Natural killer cell treated with Interleukin-12 subunit alpha and Interleukin-12 subunit beta and Interleukin-15 and Interleukin-18, amount 100 ng/mL, for 72 hours (primary cell): Measurements from ENCODE around the gene BIRC5. TPM values are rescaled to one million over a fixed set of nuclear protein-coding genes. Genes with fewer than 3 reads are reported as not detected.
"Not testable (repeated sequence)": the region's sequence is repeated elsewhere in the genome, so short reads cannot be mapped to it uniquely, and the experiment has no call there.

ENCODE experiments used
- ATAC-seq, 2 donors: fragments of 150-1000 bp; cut with Tn5 transposase in 1 of 2; sonication (Bioruptor Pico), chemical (Tn5 transposase) in 1 of 2; 2 replicates each; pipeline ENCODE4 v1.10.0; 2021
- DNase-seq: peaks from one replicate; pipeline ENCODE4 v3.0.0; 2022; ENCODE audit warnings: low spot score
- H3K27ac Mint-ChIP-seq, 2 donors: 1 replicate in 1 of 2; 2 replicates in 1 of 2; pipeline ENCODE4 v1.8.0; 2022; ENCODE audit warnings: mixed read lengths in 2 of 2, mild to moderate bottlenecking in 1 of 2, moderate library complexity in 1 of 2
- H3K27me3 Mint-ChIP-seq, 2 donors: 1 replicate in 1 of 2; 2 replicates in 1 of 2; pipeline ENCODE4 v1.8.0; 2022; ENCODE audit warnings: mixed read lengths in 2 of 2
- H3K36me3 Mint-ChIP-seq: one replicate; pipeline ENCODE4 v1.8.0; 2022; ENCODE audit warnings: mixed read lengths
- H3K4me1 Mint-ChIP-seq, 2 donors: 1 replicate in 1 of 2; 2 replicates in 1 of 2; pipeline ENCODE4 v1.8.0; 2022; ENCODE audit warnings: low read depth in 2 of 2, mixed read lengths in 2 of 2, mild to moderate bottlenecking in 1 of 2
- H3K4me3 Mint-ChIP-seq: one replicate; pipeline ENCODE4 v1.8.0; 2022; ENCODE audit warnings: mixed read lengths
- H3K9me3 Mint-ChIP-seq: 2 replicates; pipeline ENCODE4 v1.8.0; 2022; ENCODE audit warnings: mixed read lengths
- total RNA-seq, 2 donors: library from RNA; stranded (reverse); gene quantifications; one replicate each; pipeline ENCODE4 v1.2.3, GENCODE V29; 2022

The BIRC5 gene
- 100 to 1,000 TPM in 1 of 2 donors, 10 to 100 TPM in 1; 42.4 to 100 TPM for total RNA-seq

- peak within 1 kb of the TSS in 1 of 2 donors; percentile 61 for H3K27ac Mint-ChIP-seq
- DNase-seq = peak; percentile 93
- H3K9me3 Mint-ChIP-seq = no peaks in the 10 kb centered on the region
- no peaks in the 10 kb centered on the region for H3K4me1 Mint-ChIP-seq
- no peaks in the 10 kb centered on the region for H3K36me3 Mint-ChIP-seq
- H3K27me3 Mint-ChIP-seq = no peaks in the 10 kb centered on the region
- H3K4me3 Mint-ChIP-seq = peak within 1 kb of the TSS; percentile 92
- ATAC-seq = peak; percentile 100
Measured at GRCh38 chr17:78214016-78214705, at the start of gene BIRC5. BIRC5 (plus strand) TSS chr17:78214253; CDS start chr17:78214317, 64 bp downstream.

GRCh38 chr17:78164748-78165607 lies 49.1 kb upstream of the BIRC5 start:
- Mint-ChIP-seq H3K9me3 (no peaks in the 10 kb centered on the region), H3K4me1 (peaks cover 0 to 2% of the 10 kb centered on the region in 2 donors), H3K27ac (no peak overlapping the region), H3K27me3 (no peaks in the 10 kb centered on the region), H3K36me3 (no peaks in the 10 kb centered on the region), H3K4me3 (no peak overlapping the region)
- no peak for ATAC-seq
- DNase-seq = no peak

GRCh38 chr17:78166416-78166815 lies 47.6 kb upstream of the BIRC5 start:
- DNase-seq (no peak), ATAC-seq (no peak)
- Mint-ChIP-seq H3K4me1 (peaks cover 10% of the 10 kb centered on the region in 2 donors), H3K36me3 (no peaks in the 10 kb centered on the region), H3K27me3 (no peaks in the 10 kb centered on the region), H3K9me3 (no peaks in the 10 kb centered on the region), H3K27ac (no peak overlapping the region), H3K4me3 (no peak overlapping the region)

- Mint-ChIP-seq H3K27ac (peak within 1 kb of the TSS in 1 of 2 donors; percentile 63), H3K36me3 (no peaks in the 10 kb centered on the region), H3K27me3 (no peaks in the 10 kb centered on the region), H3K4me1 (peaks cover 27 to 28% of the 10 kb centered on the region in 2 donors), H3K4me3 (peak within 1 kb of the TSS; percentile 53), H3K9me3 (no peaks in the 10 kb centered on the region)
- peak; percentile 91 to 94 for ATAC-seq
- peak; percentile 91 for DNase-seq
Measured at GRCh38 chr17:78168242-78168902, 45.7 kb upstream of the BIRC5 start, which contains the start of gene SYNGR2. SYNGR2 (plus strand) TSS chr17:78168581; CDS start chr17:78168617, 36 bp downstream.

GRCh38 chr17:78168903-78169793 lies 44.9 kb upstream of the BIRC5 start:
- H3K27me3 Mint-ChIP-seq = no peaks in the 10 kb centered on the region
- DNase-seq = no peak
- peak; percentile 36 to 43 for ATAC-seq
- H3K4me1 Mint-ChIP-seq = peaks cover 35 to 36% of the 10 kb centered on the region in 2 donors
- no peaks in the 10 kb centered on the region for H3K9me3 Mint-ChIP-seq
- H3K36me3 Mint-ChIP-seq = peaks cover 6% of the 10 kb centered on the region
- H3K4me3 Mint-ChIP-seq = peak overlapping the region; percentile 50
- no peak overlapping the region for H3K27ac Mint-ChIP-seq

GRCh38 chr17:78170692-78171590 lies 43.1 kb upstream of the BIRC5 start:
- H3K36me3 Mint-ChIP-seq = peaks cover 6% of the 10 kb centered on the region
- no peak for DNase-seq
- no peak for ATAC-seq
- no peaks in the 10 kb centered on the region for H3K9me3 Mint-ChIP-seq
- peak overlapping the region in 1 of 2 donors; percentile 77 for H3K27ac Mint-ChIP-seq
- peaks cover 37 to 38% of the 10 kb centered on the region in 2 donors for H3K4me1 Mint-ChIP-seq
- H3K4me3 Mint-ChIP-seq = peak overlapping the region; percentile 42
- no peaks in the 10 kb centered on the region for H3K27me3 Mint-ChIP-seq

- not testable (repeated sequence) for ATAC-seq, H3K36me3 Mint-ChIP-seq, DNase-seq, H3K9me3 Mint-ChIP-seq, H3K27me3 Mint-ChIP-seq
- Mint-ChIP-seq H3K27ac (peak overlapping the region; percentile 70 to 77), H3K4me1 (peaks cover 38 to 41% of the 10 kb centered on the region in 2 donors), H3K4me3 (peak overlapping the region; percentile 47)
Measured at GRCh38 chr17:78171591-78172248, 42.3 kb upstream of the BIRC5 start.

- Mint-ChIP-seq H3K27ac (peak overlapping the region; percentile 70 to 77), H3K9me3 (no peaks in the 10 kb centered on the region), H3K4me1 (peaks cover 38 to 39% of the 10 kb centered on the region in 2 donors), H3K36me3 (peaks cover 6% of the 10 kb centered on the region), H3K27me3 (no peaks in the 10 kb centered on the region), H3K4me3 (peak overlapping the region; percentile 47)
- no peak for ATAC-seq
- no peak for DNase-seq
Measured at GRCh38 chr17:78172249-78173051, 41.6 kb upstream of the BIRC5 start.

- Mint-ChIP-seq H3K27ac (peak overlapping the region; percentile 70 to 77), H3K4me3 (peak overlapping the region; percentile 58), H3K4me1 (peaks cover 38 to 39% of the 10 kb centered on the region in 2 donors), H3K9me3 (no peaks in the 10 kb centered on the region), H3K27me3 (no peaks in the 10 kb centered on the region), H3K36me3 (peaks cover 6% of the 10 kb centered on the region)
- no peak for DNase-seq
- ATAC-seq = peak in 1 of 2 donors; percentile 54
Measured at GRCh38 chr17:78173097-78173715, 40.8 kb upstream of the BIRC5 start.

- Mint-ChIP-seq H3K36me3 (peaks cover 6% of the 10 kb centered on the region), H3K27me3 (no peaks in the 10 kb centered on the region), H3K9me3 (no peaks in the 10 kb centered on the region), H3K4me1 (peaks cover 38 to 42% of the 10 kb centered on the region in 2 donors), H3K27ac (peak overlapping the region in 1 of 2 donors; percentile 77), H3K4me3 (no peak overlapping the region)
- no peak for DNase-seq
- no peak for ATAC-seq
Measured at GRCh38 chr17:78174346-78174869, 39.6 kb upstream of the BIRC5 start.
